Stimulated activated CD8-positive, alpha-beta memory T cell treated with anti-CD3 and anti-CD28 coated beads, Interleukin-4, amount 100 ng/mL, for 1 hour (primary cell): ENCODE data around the gene HTRA2.
"Not testable (repeated sequence)": the region's sequence is repeated elsewhere in the genome, so short reads cannot be mapped to it uniquely, and the experiment has no call there.

Experiments used
- DNase-seq, 2 donors: peaks; one replicate each; pipeline ENCODE4 v3.0.0-alpha.2; 2020; ENCODE audit warnings: low read depth in 2 of 2, low spot score in 1 of 2

Gene HTRA2

DNA sequence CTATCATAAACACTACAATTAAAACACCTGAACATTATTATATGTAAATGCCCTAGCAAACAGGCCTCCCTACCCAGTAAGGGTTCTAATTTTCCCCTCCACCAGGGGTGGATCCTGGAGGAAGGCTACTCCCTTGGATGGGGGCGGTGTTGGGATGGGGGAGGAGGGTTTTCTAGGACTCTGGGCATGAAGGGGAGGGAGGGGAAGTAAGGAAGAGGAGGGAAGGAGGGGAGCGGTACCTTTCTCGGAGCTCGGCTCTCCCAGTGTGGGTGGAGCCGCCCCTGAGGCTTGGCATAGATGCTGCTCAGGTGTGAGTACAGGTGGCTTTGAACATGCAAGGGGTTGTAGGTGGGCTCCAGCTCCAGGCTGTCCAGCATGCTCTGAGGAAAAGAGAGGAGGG, 30.2 kb downstream of the HTRA2 start:
- DNase-seq = no peak

- DNase-seq = no peak
Observed at GRCh38 chr2:74560591-74560990, 30.9 kb downstream of the HTRA2 start.

- not testable (repeated sequence) for DNase-seq
Observed at GRCh38 chr2:74561022-74561421, 31.3 kb downstream of the HTRA2 start.

GRCh38 chr2:74562126-74562775, 32.5 kb downstream of the HTRA2 start:
- DNase-seq = no peak

- DNase-seq = no peak
Observed at GRCh38 chr2:74564222-74564621, 34.5 kb downstream of the HTRA2 start.

DNA sequence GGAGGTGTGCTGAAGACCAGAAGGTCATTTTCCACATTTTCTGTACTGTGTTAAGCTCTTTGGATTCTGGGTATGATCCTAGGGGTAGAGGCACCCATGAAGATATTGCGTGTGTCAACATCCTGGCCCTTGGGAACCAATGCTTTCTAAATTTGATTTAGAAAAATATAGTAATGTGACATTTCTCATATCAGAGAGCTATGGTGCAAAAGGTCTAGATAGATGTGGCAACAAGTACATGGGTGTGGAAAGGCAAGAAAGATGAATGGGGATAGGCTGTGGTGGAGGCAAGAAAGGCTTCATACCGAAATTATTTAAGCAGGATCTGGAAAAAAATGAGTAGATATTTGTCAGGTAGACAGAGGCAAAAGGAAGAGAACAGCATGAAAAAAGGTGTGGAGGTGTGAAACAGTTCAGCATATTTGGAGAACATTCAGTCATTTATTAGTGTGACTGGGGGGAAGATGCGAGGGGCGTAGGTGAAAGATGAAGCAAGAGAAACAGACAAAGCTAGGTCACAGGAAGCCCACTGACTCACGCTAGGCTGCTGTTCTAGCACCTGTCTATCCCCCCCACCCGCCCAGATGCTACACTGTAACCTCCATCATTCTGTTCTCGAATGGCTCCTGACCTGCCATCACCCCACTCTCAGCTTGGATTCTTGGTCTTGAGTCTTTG, 36.5 kb downstream of the HTRA2 start:
- DNase-seq = no peak

DNA sequence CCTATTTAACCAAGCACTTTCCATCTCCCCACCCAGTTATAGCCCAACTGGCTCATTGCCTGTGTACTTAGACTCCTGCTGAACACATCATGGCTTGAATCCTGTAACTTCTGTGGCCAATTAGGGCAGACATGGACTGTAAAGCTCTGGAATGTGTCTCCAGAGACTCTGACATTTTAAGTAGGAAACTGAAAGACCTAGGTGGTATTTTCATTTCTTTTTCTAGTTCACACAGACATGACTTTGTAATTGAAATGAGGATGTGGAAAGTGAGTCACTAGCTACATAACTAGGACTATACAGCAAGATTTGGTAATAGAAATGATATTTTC, 37.0 kb downstream of the HTRA2 start:
- no peak for DNase-seq

DNA sequence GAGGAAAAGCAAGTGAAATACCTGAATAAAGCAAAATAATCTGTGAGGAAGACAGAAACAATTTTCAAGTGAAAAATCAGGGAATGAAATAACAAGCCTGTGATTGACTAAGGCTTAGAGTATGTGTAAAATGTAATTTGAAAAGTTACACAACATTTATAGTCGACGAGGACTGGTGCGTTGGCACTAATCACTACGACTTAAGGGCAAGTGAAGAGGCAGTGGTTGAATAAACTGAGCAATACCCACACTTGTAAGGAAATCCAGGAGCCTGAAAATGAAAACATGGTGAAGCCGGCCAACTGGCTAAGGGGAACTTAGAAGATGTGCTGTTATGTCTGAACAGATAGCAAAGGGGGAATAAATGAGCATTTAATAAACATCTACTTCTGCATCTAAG, 38.1 kb downstream of the HTRA2 start:
- DNase-seq = no peak

- no peak for DNase-seq
Observed at GRCh38 chr2:74569686-74570085, 40.0 kb downstream of the HTRA2 start.

DNA sequence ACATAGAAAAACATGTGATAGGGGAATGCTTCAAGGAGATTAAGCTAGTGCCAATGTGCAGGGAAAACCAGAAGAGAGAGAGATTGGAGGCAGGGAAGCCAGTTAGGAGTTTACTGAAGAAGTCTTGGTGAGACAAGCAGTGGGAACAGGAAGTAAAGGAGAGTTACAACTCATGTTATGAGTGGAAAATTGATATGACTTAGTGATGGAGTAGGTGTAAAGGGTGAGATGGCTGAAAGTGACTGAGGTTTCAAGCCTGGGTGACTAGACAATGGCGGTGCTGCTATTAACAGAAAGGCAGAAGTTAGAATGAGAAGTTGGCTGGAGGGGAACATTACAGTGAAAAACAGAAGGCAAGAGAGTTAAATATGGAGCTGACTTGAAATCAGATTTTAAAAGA, 41.3 kb downstream of the HTRA2 start:
- DNase-seq = no peak

- no peak for DNase-seq
Observed at GRCh38 chr2:74572178-74572925, 42.6 kb downstream of the HTRA2 start.

- DNase-seq = no peak
Observed at GRCh38 chr2:74573747-74574562, 44.2 kb downstream of the HTRA2 start.

- DNase-seq = no peak
Observed at GRCh38 chr2:74575320-74575719, 45.6 kb downstream of the HTRA2 start.

GRCh38 chr2:74576211-74576862, 46.6 kb downstream of the HTRA2 start:
- no peak for DNase-seq

DNA sequence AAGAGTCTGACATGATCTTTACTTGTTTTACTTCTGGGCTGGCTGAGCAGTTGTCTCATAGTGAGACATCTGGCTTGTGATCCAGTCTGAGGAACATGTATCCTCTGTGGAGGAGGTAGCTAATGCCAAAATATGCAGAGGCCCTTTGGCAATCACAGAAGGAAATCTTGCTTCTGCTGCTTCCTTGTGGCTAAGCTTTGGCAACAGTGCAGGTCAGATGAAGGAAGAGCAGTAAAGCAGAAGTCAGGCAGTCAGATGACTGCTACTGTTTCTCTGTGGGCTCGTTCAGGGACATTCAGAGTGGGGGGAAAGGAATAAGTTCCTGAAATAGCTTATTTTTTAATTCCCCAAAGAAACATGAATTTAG, 47.1 kb downstream of the HTRA2 start:
- no peak for DNase-seq

DNA sequence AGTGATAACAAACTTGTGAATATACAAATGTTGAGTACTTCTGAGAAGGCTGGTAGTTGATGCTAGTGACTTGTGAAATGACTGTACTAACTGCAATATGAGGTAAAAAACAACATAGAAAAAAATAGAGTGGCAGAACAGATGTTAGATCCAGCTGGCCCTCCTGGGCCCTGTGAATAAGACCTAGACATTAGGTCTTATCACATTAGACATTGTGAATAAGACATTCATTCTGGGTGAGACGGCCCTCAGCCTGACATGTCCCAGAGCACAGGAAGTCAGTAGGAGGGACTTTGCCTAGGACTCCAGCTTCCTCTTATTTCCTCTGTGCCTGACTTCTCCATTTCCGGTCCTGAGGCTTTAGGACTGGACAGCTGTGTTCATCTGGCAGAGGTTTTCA, 47.7 kb downstream of the HTRA2 start:
- no peak for DNase-seq

DNA sequence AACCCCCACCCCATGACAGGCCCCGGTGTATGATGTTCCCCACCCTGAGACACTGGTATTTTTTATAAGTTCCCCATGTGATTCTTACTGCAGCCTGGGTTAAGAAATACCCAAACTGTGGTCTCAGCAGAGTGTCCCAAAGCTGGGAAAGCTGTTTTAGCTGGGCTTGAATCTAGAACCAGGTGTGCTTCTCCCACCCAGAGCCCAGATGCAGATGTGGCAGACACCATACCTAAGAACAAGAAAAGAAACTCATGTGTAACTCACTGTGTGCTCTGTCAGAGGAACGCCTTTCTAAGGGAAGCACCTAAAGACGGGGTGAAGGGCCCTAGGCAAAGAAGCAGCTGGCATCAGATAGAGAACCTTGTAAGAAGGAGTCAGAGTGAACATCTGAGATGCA, 48.7 kb downstream of the HTRA2 start:
- no peak for DNase-seq

DNA sequence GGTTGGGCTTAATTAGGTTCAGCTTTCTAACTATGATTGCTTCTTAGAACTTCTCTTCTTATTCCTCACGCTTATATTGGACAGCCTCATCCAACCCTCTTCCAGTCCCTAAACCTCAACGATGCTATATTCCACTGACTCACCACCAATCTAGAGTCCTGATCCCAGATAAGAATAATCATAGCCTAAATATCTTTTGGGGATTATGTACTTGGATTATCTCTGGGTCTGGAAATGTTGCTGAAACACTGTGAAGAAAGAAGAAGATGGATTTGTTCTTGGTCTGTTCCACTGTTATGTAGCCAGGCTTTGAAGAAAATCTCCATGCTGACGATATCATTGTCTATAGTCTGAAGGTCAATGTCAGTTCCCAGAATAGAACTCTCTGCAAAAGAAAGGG, 51.7 kb downstream of the HTRA2 start:
- no peak for DNase-seq

GRCh38 chr2:74582184-74582583, 52.5 kb downstream of the HTRA2 start:
- DNase-seq = no peak
